Mucosa of descending colon (tissue), 3 donors: ENCODE data around the gene MCU. TPM values are rescaled to one million over a fixed set of nuclear protein-coding genes. Genes with fewer than 3 reads are reported as not detected.

Experiments
- ATAC-seq: fragments of 200-7000 bp; cut with Tn5 transposase; one replicate; pipeline ENCODE4 v1.9.1; 2020; ENCODE audit warnings: mild to moderate bottlenecking, moderate library complexity
- DNase-seq, 3 donors: peaks; one replicate each; pipeline ENCODE4 v3.0.0-alpha.2; 2020
- H3K36me3 ChIP-seq: fragments of 200-600 bp; one replicate; pipeline ENCODE4 v1.8.0; 2021; ENCODE audit warnings: low read depth, mild to moderate bottlenecking
- H3K4me1 ChIP-seq: fragments of 200-600 bp; one replicate; pipeline ENCODE4 v1.8.0; 2021; ENCODE audit warnings: low read depth, mild to moderate bottlenecking
- H3K4me3 ChIP-seq: fragments of 200-600 bp; one replicate; pipeline ENCODE4 v1.8.0; 2021; ENCODE audit warnings: mild to moderate bottlenecking
- H3K9me3 ChIP-seq: fragments of 200-600 bp; one replicate; pipeline ENCODE4 v1.8.0; 2021; ENCODE audit warnings: mild to moderate bottlenecking
- CTCF ChIP-seq: fragments of 200-600 bp; IDR thresholded peaks from one replicate; pipeline ENCODE4 v1.8.0; 2022; ENCODE audit warnings: antibody characterized with exemption, mild to moderate bottlenecking
- intact Hi-C, 2 donors: fragments of 100-400 bp; cut with DNase I in 1 of 2; cut with micrococcal nuclease in 1 of 2; formaldehyde crosslinking; loops; one replicate each; pipeline versions ENCODE4 v1.11.0 to v1.11.1; 2022; cut with DNase I, micrococcal nuclease
- total RNA-seq, 3 donors: library from RNA; stranded (reverse); fragmentation: NEBNext Ultra II Directional in 2 of 3; extraction: Animal tissue kit (Norgen Biotek cat#: 25700) in 2 of 3; gene quantifications; one replicate each; pipeline versions ENCODE4 v1.2.1 to v1.2.4, GENCODE V29; 2021 to 2023
- donor health status: DM: no; HTN: no; CAD: no; lungs with moderate emphysema.
- donor health status: DM: no; HTN: no; CAD: no.
- donor health status: DM: no; HTN: yes; CAD: no.

The MCU gene
- total RNA-seq, 3 donors from 2014 or later = 44.8 to 98.6 (median 89.0) TPM

DNA sequence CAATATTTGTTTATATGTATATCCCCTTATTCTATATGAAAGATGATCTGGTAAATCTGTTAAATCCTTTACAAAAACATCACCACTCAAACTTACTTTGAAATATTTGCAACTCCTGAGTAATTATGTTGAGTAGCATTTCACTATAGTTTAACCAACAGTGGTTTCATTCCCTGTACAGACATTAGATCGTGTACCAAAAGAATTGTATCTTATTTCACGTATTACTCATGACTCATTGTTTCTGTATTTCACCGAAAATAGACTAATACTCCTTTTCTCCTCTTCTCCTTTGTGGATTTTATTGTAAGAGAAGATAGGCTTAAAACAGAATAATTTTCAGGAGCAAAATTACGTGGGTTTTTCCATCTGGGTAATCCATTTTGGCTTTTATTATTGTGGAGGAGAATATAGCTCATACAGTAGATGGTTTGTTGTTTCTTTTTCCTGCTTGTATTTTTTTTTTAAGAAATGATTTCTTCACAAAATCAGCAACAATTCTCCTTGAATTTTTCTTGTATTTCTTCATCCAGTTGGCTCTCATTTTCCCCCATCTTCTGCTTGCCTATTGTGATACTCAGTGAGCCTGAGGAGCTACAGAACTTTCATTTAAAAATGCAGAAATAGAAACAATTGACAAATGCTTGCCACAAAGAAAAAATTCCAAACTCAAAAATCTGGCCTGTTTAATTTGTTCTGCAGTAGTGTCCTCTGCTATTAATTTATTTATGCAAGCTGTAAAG, 111.0 kb downstream of the MCU start:
- no peak for DNase-seq
- Histone ChIP-seq H3K36me3 (no peaks in the 10 kb centered on the region), H3K9me3 (no peaks in the 10 kb centered on the region), H3K4me3 (no peak overlapping the region), H3K4me1 (no peaks in the 10 kb centered on the region)
- intact Hi-C loops = no loop called here
- TF ChIP-seq CTCF = no peak
- ATAC-seq = no peak

DNA sequence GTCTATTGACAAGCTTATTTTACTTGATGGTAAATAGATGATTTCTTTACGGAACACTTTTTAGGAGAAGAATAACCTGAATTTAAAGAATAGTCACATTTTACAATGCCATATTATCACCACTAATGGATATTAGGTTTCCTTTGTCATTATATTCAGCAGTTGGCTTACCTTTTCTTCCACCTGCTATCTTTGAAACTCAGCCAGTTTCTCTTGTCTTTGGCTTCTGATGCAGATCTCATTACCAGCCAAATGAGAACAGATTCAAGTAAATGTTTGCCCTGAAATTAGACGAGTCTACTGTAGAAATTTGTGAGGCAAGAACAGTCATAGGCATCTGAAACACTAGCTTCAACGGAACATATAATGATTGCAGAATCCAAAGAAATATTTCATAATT, 116.1 kb downstream of the MCU start:
- Histone ChIP-seq H3K4me1 (no peaks in the 10 kb centered on the region), H3K4me3 (no peak overlapping the region), H3K9me3 (no peaks in the 10 kb centered on the region), H3K36me3 (no peaks in the 10 kb centered on the region)
- TF ChIP-seq CTCF = no peak
- DNase-seq (no peak), ATAC-seq (no peak)
- intact Hi-C loops = no loop called here

GRCh38 chr10:72809006-72809405, 117.1 kb downstream of the MCU start:
- Histone ChIP-seq H3K4me3 (no peak overlapping the region), H3K9me3 (no peaks in the 10 kb centered on the region), H3K36me3 (no peaks in the 10 kb centered on the region), H3K4me1 (no peaks in the 10 kb centered on the region)
- no peak for TF ChIP-seq CTCF
- no peak for DNase-seq
- intact Hi-C loops = no loop called here
- no peak for ATAC-seq

DNA sequence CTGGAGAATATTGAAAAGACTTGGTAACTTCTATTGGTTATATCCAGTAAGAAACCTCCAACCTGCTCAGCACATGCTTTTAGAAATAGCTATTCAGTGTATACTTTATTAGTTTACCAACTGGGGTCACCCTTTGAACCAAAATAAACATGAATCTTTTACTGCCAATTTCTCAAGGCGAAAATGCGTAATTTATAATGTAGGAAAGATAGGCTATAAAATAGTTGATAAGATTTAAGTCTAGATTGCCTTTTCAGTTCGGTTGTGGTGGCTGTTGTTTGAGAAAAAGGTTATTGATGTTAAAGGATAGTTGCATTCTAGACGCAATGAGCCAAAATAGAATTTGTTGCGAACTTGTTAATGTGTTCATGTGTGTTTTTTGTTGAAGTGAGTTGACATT, 119.0 kb downstream of the MCU start:
- no peak for ATAC-seq
- no peaks in the 10 kb centered on the region for H3K9me3 ChIP-seq

GRCh38 chr10:72812415-72812752, 120.4 kb downstream of the MCU start:
- intact Hi-C loops = no loop called here
- no peak for ATAC-seq
- no peak for TF ChIP-seq CTCF

More for the DNA sequence above, 119.0 kb downstream of the MCU start:
- Histone ChIP-seq H3K4me3 (no peak overlapping the region), H3K36me3 (no peaks in the 10 kb centered on the region), H3K4me1 (no peaks in the 10 kb centered on the region)
- intact Hi-C loops = no loop called here
- DNase-seq = no peak
- no peak for TF ChIP-seq CTCF

More at GRCh38 chr10:72812415-72812752, 120.4 kb downstream of the MCU start:
- DNase-seq = no peak
- Histone ChIP-seq H3K36me3 (no peaks in the 10 kb centered on the region), H3K4me3 (no peak overlapping the region), H3K4me1 (no peaks in the 10 kb centered on the region), H3K9me3 (no peaks in the 10 kb centered on the region)
